H54 (cell line): ENCODE data around the gene NF1.
"Not testable (repeated sequence)": the region's sequence is repeated elsewhere in the genome, so short reads cannot be mapped to it uniquely, and the experiment has no call there.

Experiments
- DNase-seq: peaks from one replicate; pipeline ENCODE4 v3.0.0; 2011; ENCODE audit warnings: low spot score, mixed read lengths; ENCODE audit not compliant: insufficient read length
- FAIRE-seq: peaks from 3 replicates; lab custom pipeline; 2011; peaks lifted over from hg19 to GRCh38; lab: Jason Lieb, UNC
- POLR2A ChIP-seq: IDR thresholded peaks from 2 replicates; pipeline ENCODE4 v1.6.1; 2011; ENCODE audit warnings: low read depth, mild to moderate bottlenecking, low read length

Gene NF1

DNA sequence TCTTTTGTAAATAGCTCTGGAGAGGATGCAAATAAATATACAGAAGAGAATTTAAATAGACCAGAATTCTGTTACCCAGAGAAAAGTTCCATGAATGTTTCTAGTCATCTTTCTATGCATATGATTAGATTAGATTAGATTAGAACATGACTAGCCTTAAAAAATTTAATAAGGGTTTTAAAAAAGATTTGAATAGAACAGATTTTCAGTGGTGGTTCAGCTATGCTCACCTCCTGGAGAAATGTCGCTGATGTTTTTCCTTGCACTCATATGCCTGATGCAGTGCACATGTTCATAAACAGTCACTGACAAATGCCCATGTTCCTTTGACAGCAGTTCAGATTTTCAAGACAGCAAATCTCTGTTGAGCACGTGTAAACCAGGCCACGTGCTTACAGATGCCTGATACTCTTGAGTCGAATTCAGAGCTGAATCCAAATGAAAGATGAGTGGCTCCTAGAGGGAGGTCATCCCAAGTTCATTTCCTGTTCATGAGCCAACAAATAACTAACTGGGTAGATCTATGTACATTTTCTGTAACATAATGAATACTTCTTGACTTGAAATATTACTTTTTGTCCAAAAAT is 276.8 kb downstream of the NF1 start:
- no peak for DNase-seq
- FAIRE-seq = no peak

DNA sequence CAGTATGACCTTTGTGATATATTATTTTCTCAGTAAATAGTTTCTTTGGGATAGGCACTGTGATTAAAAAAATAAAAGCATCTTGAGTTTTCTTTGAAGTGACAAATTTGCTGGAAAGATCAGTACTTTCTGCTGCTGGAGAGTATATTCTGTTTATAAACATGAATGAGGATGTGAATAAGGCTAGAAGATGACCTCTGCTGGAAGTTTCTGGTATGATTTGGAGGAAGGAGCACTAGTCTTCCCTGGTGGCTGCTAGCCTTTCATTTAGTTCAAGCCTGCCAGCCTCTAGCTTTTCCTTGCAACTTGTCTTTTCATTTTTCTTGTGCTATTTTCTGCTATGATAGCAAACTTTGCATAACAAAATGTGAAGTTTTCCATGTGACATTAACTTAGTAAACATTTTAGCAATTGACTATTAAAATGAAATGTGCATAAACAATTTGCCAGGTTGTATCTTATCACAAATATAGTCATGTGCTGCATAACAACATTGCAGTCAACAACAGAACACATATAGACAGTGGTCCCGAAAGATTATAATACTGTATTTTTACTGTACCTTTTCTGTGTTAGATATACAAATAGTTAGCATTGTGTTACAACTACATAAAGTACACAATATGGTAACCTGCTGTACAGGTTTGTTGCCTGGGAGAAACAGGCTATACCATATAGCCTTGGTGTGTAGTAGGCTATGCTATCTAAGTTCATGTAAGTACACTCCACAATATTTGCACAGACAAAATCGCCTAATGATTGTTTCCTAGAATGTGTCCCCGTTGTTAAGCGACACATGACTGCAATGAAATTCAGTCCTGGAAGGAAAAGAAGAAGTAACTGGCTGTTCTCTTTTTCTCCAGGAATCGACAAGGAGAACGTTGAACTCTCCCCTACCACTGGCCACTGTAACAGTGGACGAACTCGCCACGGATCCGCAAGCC is 278.6 kb downstream of the NF1 start:
- no peak for TF ChIP-seq POLR2A
- DNase-seq (no peak), FAIRE-seq (no peak)

More for the DNA sequence above, 276.8 kb downstream of the NF1 start:
- no peak for TF ChIP-seq POLR2A

DNA sequence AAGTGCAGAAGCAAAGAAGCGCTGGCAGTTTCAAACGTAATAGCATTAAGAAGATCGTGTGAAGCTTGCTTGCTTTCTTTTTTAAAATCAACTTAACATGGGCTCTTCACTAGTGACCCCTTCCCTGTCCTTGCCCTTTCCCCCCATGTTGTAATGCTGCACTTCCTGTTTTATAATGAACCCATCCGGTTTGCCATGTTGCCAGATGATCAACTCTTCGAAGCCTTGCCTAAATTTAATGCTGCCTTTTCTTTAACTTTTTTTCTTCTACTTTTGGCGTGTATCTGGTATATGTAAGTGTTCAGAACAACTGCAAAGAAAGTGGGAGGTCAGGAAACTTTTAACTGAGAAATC is 279.3 kb downstream of the NF1 start:
- FAIRE-seq (no peak), DNase-seq (no peak)
- no peak for TF ChIP-seq POLR2A

DNA sequence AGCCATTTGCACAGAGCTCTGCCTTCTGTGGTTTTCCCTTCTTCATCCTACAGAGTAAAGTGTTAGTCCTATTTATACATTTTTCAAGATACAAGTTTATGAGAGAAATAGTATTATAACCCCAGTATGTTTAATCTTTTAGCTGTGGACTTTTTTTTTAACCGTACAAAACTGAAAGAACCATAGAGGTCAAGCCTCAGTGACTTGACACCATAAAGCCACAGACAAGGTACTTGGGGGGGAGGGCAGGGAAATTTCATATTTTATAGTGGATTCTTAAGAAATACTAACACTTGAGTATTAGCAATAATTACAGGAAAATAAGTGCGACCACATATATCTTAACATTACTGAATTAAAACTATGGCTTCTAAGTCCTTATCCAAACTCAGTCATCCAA is 279.7 kb downstream of the NF1 start:
- no peak for TF ChIP-seq POLR2A
- FAIRE-seq (no peak), DNase-seq (no peak)

DNA sequence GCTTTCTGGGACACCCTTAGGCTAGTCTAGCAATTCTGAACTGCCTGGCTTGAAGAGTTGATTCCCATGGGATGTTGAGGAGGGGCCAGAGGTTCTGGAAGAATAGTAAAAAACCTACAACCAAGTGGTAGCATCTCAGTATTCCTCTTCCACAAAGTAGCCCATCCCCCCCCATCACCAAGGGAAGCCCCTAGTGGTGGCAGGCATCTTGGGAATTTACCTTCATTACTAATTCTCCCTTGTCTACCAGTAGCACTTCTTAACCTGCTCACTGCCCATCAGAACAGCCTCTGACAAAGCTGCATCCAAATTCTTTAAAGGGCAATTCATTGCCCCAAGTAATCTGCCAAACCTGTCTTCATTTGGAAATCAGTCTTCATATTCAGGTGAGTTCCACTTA is 283.9 kb downstream of the NF1 start:
- DNase-seq (no peak), FAIRE-seq (no peak)
- no peak for TF ChIP-seq POLR2A

DNA sequence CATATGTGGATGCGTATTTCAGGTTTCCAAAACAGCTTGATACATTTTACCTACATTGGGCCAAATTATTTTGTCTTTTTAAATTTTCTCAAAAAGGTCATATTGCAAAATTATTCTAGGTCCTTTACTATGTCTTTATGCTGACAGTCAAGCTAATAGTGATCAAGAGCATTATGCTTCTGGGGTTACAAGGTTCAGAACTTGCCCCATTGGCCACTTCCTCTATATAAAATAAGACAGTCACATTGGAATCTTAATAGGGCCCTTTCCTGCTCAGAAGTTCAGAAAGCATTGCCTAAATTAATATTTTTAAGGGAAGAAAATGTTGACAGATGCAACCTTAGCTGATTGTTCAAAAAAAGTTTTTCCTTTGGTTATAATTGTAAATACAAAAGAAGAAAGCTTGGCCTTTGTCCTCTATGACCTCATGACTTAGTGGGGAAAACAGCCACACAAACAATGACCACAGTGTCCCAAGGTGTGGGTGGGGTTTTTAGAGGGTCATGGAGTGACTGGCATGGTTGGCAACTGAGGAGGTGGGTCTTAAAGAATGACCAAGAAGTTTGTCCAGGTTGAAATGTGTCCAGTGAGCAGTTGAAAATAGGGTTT is 284.9 kb downstream of the NF1 start:
- no peak for TF ChIP-seq POLR2A
- FAIRE-seq (no peak), DNase-seq (no peak)

DNA sequence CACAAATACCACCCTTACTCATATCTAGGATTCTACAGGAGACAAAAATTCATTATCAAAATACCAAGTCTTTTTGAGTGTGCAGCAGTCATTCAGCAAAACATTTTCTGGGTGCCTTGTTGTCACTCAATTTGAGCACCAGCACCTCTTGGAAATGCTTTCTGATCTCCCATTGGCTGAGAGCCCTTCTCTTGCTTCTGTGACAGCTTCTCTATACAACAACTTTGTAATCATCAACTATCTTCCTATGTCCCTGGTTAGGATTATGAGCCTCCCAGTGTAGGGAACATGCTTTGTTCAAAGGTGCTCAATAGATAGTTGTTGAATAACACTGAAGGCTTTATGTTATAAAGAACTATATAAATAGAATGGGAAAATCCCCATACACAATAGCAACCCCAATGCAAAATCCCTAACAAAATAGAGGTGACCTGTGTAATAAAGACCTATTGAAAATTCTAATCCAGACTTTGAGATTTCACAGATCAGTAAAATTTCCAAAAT is 286.4 kb downstream of the NF1 start:
- DNase-seq = no peak
- TF ChIP-seq POLR2A = no peak
- no peak for FAIRE-seq

DNA sequence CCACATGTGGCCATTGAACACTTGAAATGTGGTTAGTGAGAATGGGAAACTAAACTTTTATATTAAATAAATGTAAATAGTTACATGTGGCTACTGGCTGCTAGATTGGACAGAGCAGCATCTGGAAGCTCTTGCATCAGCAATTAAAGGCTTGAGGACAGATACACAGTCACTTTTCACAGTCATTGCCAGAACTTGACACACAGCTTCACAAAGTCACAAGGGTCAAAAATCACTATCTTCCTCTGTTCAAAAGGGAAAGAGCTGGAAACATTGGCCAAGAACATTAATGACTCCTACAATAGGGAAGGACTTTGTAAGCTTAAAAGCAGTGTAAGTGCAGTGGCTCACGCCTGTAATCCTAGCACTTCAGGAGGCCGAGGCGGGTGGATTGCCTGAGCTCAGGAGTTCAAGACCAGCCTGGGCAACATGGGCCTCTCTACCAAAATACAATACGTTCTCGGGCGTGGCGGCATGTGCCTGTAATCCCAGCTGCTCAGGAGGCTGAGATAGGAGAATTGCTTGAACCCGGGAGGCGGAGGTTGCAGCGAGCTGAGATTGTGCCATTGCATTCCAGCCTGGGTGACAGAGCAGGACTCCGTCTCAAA is 288.0 kb downstream of the NF1 start:
- FAIRE-seq, DNase-seq: not testable (repeated sequence)

DNA sequence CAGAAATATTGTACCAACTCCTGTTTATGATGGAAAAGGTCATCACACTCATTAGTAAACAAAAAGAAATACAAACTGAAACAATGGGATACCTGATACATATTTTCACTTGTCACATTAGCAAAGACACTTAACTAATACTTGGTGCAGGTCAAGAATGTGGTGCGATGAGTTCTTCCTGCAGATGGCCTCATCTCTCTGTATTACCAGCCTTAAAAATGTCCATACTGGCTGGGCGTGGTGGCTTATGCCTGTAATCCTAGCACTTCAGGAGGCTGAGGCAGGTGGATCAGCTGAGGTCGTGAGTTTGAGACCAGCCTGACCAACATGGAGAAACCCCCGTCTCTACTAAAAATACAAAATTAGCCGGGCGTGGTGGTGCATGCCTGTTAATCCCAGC is 288.7 kb downstream of the NF1 start:
- not testable (repeated sequence) for DNase-seq, FAIRE-seq

DNA sequence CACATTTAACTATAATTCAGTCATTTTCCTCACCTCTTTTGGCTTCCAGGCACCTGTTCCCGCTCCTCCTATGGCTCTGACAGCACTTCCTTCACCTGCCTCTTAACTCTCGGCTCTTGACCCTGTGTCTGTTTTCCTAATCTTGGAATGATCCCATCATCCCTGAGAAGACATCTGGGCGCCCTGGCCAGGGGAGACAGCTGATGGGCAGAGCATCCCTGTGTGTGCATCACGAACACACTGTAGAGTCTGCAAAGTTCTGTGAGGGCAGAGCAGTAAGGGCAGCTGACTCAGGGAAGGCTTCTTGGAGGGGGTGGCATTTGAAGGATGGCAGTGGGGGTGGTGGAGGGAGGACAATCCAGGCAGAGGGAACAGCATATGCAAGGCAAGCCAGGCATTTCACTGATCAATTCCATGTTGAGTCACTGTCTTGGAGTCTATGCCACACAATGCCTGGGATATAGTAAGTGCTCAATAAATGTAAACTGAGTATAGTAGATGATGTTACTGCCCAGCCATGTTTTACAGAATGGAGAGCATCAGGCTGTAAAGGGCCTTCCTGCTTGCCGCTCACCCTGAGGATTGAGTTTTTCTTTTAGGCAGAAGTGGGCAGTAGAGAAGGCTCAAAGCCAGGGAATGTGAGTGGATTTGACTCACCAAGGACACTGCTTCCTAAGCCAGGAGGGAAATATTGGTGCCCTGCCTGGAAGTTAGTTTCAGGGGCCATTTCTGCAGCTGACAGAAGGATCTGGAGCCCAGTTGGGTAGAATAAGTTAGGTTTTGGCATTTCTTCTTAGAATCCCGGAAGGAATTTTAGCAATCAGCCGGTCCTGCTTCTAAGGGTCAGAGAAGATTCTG is 290.9 kb downstream of the NF1 start:
- TF ChIP-seq POLR2A = no peak
- DNase-seq = no peak
- no peak for FAIRE-seq

DNA sequence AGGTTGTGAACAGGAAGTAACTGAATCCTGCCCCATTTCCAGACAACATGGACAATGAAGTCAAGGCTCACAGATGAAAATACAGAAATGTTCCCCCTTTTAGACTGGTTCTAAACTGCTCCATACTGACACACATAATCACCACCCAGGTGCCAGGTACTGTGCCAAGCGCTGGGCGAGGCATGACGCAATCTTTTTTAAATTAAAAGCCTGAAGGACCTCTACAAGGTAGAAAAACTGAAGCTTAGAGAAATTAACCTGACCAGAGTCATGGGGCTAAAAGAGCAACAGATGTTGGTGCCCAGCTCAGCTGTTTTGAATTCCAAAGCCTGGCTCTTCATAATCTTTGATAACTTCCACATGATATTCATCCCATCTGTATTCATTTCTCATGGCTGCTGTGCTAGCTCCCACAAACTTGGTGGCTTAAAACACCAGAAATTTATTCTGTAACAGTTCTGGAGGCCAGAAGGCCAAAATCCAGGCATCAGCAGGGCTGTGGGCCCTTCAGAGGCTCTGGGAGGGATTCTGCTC is 291.8 kb downstream of the NF1 start:
- FAIRE-seq (no peak), DNase-seq (no peak)
- no peak for TF ChIP-seq POLR2A

DNA sequence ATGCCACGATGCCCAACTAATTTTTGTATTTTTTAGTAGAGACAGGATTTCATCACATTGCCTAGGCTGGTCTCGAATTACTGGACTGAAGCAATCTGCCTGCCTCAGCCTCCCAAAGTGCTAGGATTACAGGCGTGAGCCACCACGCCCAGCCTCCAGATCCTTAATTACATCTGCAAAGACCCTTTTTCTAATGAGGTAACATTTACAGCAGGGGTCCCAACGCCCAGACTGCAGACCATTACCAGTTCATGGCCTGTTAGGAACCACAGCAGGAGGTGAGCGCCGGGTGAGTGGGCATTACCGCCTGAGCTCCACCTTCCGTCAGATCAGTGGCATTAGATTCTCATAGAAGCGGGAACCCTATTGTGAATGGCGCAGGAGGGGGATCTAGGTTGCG is 292.7 kb downstream of the NF1 start:
- no peak for FAIRE-seq

DNA sequence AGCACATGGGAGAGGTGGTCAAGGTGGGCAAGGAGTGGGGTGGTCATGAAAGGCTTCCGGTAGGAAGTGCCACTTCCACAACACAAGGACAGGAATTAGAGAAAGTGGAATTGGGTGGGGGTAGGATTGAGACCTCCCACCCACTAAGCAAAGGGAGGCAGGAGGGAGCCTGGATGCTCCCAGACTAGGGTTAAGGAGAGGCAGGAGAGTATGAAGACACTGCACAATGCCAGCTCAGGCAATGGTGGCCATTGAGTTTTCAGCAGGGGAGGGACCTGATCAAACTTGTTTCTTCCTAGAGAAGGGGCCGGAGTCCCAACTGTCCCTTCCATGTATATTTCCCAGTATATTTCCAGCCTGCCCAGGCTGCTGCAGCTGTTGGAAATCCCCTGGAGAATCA is 293.6 kb downstream of the NF1 start:
- TF ChIP-seq POLR2A = no peak
- no peak for FAIRE-seq
- DNase-seq = no peak

More for the DNA sequence above, 292.7 kb downstream of the NF1 start:
- TF ChIP-seq POLR2A = no peak
- DNase-seq = no peak
